ENCODE data around the gene NME9.

NME9 gene

GRCh38 chr3:138317687-138318086 is 12.0 kb downstream of the NME9 start:
- TF ChIP-seq CTCF (IDR thresholded peaks at IDR 0.05; ENCODE audit: low read depth, low read length), result no peak
- no peak for DNase-seq (ENCODE audit: extremely low read depth, low read depth)

GRCh38 chr3:138314751-138315150 is 14.9 kb downstream of the NME9 start:
- no peak for TF ChIP-seq CTCF (IDR thresholded peaks at IDR 0.05; ENCODE audit: low read depth, low read length)
- no peak for DNase-seq (ENCODE audit: extremely low read depth, low read depth)

GRCh38 chr3:138310494-138310893 is 19.2 kb downstream of the NME9 start:
- TF ChIP-seq CTCF (IDR thresholded peaks at IDR 0.05; ENCODE audit: low read depth, low read length), result no peak
- DNase-seq (ENCODE audit: extremely low read depth, low read depth), result no peak

- TF ChIP-seq CTCF (IDR thresholded peaks at IDR 0.05; ENCODE audit: low read depth, low read length), result no peak
- DNase-seq (ENCODE audit: extremely low read depth, low read depth), result no peak
Observed at GRCh38 chr3:138308783-138309182, 20.9 kb downstream of the NME9 start.

GRCh38 chr3:138307899-138308298 is 21.8 kb downstream of the NME9 start:
- no peak for TF ChIP-seq CTCF (IDR thresholded peaks at IDR 0.05; ENCODE audit: low read depth, low read length)
- no peak for DNase-seq (ENCODE audit: extremely low read depth, low read depth)

- no peak for TF ChIP-seq CTCF (IDR thresholded peaks at IDR 0.05; ENCODE audit: low read depth, low read length)
Observed at GRCh38 chr3:138303474-138303873, 26.2 kb downstream of the NME9 start.

GRCh38 chr3:138300647-138301046 is 29.0 kb downstream of the NME9 start:
- no peak for DNase-seq (ENCODE audit: extremely low read depth, low read depth)
- no peak for TF ChIP-seq CTCF (IDR thresholded peaks at IDR 0.05; ENCODE audit: low read depth, low read length)

More at GRCh38 chr3:138303474-138303873, 26.2 kb downstream of the NME9 start:
- no peak for DNase-seq (ENCODE audit: extremely low read depth, low read depth)

All from AG09319 (cell line).